HG03280 (cell line): ENCODE results near the gene LIPT1.
"Not testable (repeated sequence)": the region's sequence is repeated elsewhere in the genome, so short reads cannot be mapped to it uniquely, and the experiment has no call there.

Source experiments
- ATAC-seq: cut with Tn5 transposase; IDR thresholded peaks from one replicate; pipeline ENCODE4 v1.9.1; 2021; ENCODE audit warnings: mild to moderate bottlenecking, moderate library complexity; ENCODE audit not compliant: unreplicated experiment

The LIPT1 gene

DNA sequence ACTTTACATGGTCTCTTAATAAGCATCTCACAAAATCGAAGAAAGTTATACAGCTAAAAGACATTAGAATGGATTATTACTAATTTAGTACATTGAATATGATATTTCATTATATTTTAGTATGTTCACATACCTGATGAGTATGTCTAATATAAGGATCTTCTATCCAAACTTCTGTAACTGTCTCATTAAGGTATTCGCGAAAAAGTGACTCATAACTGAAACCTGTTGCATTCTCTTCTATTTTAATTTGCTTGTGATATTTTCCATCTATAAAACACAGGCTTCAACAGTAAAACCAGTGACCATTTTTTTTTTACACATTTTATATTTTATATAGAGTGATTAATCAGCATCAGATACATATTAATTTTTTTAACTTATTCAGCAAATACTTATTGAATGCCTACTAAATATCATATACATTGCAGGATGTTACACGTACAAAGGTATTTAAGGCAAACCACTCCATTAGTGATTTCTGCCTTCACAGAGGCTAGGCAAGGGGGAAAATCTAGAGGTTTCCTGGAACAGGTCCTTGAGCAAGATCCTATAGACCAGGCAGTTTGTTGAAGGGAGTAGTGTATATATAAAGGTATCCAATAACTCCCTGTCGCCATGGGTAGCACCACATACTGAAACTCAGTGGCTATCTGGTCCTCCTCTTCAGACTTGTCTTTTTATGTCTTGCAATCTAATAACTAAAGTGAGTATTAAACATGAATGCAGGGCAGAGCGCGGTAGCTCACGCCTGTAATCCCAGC lies 16.8 kb downstream of the LIPT1 start:
- no peak for ATAC-seq

DNA sequence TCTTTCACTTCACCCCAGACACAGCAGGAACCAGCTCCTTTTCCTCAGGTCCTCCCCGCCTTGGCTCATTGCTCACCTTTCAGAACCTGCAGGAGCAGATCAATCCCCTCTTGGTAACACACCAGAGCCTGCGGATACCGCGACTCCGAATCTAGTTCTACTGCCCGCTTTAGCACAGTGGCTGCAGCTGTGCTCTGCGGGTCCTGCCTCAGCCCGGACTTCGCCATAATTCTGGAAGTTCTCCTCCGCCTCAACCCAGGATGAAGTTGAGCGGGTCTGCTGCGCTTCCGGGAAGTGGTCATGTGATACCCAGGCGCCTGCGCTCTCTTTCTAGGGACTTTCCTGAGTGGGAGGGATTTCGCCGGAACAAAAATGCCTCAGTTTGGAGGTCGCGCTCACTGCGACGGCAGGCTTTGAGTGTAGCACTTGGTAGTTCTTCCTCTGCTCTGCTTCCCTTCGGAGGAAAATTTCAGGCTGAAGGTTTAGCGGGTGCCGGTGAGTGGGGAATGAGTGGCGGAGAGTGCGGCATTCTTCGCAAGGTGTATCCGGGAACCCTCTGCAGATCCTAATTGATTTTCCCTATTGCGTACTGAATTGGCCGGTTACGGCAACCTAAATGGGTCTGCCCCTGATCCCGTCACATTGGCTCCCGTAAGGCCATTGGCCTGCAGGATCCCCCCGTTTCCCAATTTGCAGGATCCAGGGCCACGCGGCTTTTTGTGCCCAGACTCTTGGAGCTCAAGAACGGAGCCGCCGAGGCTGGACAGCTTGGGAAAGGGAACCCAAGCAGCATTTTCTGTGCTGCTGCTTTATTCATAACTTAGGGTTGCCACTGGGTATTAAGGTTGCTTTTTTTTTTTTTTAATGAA lies 26.2 kb downstream of the LIPT1 start, which contains the start of the genes MITD1 and MRPL30:
MITD1 (minus strand) TSS at position 304 of the 869 bp plus-strand sequence; CDS start at position 227, 77 bp downstream.
MRPL30 (plus strand) TSS at position 430 of the 869 bp plus-strand sequence. CDS start 5,020 bp downstream, outside the sequence.
- ATAC-seq: peak; percentile 95

DNA sequence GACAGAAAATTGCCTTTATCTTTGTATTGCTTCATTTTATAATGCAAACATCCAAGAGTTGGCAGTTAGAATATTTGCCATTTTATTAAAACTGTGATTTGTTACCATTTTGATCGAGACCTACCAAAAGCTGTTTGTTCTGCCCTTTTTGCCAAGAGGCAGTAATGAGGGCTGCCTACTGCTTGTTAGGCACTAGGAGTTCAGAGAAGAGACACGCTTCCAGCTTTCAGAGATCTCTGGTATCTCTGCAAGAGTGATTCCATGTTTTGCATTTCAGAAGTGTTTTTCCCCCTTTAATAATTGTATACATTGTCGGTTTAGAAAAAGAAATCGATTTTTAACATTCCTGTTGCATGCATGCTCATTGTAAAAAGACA lies 26.8 kb downstream of the LIPT1 start:
- no peak for ATAC-seq

DNA sequence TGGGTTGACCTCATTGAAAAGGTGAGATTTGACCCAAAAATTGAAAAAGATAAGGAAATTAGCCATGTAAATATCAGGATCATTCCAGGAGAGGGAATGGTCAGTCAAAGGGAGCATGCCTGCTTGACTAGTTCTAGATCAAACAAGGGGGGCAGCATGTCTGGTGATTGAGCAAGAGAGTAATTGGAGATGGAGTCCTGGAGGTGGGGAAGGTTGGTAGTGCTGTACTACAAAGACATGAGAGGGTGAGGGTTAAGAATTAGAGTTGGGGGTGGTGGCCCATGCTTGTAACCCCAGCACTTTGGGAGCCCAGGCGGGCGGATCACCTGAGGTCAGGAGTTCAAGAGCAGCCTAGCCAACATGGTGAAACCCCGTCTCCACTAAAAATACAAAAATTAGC lies 28.3 kb downstream of the LIPT1 start:
- ATAC-seq: no peak

DNA sequence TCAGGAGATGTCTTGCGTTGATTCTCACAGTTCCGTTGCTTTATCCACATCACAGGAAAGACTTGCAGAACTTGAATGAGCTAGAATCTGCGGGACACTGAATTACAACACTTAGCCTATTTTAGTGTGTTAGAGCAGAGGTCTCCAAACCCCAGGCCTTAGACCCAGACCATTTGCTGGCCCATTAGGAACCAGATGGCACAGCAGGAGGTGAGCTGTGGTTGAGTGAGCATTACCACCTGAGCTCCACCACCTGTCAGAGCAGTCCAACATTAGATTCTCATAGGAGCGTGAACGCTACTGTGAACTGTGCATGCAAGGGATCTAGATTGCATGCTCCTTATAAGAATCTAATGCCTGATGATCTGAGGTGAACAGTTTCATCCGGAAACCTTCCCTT lies 30.0 kb downstream of the LIPT1 start:
- no peak for ATAC-seq

DNA sequence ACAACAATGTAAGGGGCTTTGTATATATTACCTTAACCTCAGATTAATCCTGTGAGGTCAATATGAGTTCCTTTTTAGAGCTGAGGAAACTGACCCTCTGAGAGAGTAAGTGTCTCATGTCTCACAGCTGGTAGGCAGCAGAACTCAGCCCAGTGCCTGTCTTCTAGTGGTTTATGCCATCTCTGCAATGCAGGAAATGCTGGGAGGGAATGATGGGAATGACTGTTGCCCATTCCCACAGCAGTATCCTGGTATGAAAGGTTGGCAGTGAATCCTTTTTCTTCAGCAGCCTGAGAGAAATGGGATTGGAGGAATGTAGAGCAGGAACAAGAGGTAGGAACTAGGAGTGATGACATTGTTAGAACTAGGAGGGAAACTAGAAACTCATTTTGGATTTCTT lies 32.2 kb downstream of the LIPT1 start:
- no peak for ATAC-seq

DNA sequence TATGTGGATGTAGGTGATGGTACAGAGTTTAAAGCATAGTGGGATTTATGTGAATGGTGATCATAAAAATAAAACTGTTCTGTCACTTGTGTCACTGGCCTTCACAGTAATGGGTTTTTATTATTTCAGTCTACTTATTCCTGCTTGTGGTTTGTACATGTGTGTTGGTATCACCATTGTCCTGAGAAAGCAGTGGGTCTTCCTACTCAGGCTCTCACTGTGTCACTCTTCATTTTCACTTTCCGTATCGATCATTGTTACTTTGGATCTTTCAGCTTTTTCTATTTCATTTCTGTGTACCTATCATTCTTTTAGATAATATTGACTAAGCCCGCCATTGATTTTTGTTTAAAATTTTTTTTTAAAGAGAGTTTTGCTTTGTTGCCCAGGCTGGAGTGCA lies 33.6 kb downstream of the LIPT1 start:
- ATAC-seq: no peak

DNA sequence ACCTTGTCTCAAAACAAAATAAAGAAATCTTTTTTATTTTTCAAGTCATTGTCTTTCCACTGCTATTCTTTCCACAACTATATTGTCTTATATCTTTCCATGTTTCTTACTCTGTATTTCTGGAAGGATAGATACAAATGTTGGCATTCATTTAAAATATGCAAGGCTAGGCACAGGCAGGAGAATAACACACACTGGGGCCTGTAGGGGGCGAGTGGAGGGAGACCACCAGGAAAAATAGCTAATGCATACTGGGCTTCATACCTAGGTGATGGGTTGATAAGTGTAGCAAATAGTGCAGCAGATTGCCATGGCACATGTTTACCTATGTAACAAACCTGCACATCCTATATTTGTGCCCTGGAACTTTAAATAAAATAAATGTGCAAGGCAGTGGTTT lies 35.8 kb downstream of the LIPT1 start:
- no peak for ATAC-seq

DNA sequence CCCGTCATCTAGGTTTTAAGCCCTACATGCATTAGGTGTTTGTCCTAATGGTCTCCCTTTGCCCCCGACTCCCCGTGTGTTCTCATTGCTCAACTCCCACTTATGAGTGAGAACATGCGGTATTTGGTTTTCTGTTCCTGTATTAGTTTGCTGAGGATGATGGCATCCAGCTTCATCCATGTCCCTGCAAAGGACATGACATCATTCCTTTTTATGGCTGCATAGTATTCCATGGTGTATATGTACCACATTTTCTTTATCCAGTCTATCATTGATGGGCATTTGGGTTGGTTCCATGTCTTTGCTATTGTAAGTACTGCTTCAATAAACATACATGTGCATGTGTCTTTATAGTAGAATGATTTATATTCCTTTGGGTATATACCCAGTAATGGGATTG lies 37.6 kb downstream of the LIPT1 start:
- ATAC-seq: not testable (repeated sequence)

DNA sequence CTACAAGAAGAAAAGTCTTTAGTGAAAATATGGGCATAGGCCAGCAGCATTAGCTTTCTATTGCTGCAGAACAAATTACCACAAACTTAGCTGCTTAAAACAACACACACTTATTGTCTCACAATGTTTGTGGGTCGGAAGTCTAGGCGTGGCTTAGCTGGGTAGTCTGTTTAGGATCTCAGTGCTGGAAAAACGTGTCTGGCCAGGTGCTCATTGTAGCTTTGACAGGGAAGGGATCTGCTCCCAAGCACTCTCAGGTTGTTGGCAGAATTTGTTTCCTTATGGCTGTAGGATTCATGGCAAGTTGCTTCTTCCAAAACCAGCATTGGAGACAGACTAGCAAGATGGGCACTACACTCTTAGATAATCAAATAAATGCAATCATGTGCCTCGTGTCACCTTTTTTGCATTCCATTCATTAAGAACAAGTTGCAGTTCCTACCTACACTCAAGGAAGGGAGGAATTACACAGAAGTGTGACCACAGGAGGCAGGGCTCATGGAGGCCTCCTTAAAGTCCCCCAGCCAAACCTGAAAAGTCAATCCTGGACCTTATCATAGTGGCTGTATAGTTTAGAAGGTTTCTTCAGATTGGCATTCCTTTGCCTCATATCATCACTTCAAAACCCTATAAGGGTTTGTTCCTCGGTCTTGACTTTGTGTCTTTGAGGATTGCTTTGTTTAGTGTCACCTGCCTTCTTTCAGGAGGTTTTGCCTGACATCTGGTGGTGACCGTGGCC lies 43.5 kb downstream of the LIPT1 start:
- ATAC-seq: no peak

DNA sequence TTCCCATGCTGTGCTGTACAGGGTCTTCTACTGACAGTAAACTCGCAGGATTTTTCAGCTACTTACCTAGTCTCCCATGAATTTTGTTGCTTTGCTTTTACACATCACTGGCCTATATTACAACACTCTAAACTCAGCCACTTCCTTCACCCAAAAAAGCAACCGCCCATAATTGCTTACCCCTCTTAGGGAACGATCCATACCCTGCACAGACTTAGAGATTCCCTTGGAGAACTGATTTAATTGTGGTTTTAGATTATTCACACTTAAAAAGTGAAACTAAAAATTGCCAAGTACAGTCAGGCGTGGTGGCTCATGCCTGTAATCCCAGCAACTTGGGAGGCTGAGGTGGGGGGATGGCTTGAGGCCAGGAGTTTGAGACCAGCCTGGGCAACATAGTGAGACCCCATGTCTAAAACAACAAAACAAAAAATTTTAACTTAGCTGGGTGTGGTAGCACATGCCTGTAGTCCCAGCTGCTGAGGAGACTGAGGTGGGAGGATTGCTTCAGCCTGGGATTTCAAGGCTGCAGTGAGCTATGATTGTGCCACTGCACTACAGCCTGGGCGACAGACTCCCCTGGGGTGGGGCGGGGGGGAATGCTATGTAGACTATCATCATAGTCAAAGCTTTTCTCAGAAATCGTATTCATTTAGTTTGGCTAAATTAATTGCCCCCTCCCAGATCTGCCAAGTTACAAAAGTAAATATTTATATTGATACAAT lies 45.5 kb downstream of the LIPT1 start:
- no peak for ATAC-seq

DNA sequence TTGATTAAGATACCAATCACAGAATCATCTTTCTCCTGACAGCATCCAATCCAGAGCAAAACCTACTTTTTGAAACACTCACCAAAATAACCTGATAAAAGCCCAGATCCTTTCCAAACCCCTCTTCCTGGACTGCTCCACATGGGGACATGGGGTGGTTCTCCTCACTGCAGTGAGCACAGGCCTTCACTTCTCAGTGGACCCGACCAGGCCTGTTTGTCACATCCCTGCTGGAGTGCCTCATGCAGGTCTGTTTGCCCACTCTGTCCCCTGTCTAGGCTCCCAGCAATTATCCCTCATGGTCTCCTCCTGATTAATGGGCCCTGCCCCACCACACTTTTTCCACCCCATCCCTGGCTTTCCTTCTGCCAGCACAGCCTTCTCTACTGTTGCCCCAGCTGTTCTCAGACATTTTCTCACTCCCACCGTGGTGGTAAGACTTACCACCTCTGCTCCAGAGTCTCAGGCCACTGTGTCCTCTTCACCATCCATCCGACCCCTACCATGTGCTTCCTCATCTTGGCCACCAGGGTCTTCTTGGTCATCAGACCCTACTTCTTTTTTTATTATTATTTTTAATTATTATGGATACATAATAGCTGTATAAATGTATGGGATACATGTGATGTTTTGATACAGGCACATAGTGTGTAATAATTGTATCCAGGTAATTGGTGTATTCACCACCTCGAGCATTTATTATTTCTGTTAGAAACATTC lies 47.4 kb downstream of the LIPT1 start:
- ATAC-seq: no peak

DNA sequence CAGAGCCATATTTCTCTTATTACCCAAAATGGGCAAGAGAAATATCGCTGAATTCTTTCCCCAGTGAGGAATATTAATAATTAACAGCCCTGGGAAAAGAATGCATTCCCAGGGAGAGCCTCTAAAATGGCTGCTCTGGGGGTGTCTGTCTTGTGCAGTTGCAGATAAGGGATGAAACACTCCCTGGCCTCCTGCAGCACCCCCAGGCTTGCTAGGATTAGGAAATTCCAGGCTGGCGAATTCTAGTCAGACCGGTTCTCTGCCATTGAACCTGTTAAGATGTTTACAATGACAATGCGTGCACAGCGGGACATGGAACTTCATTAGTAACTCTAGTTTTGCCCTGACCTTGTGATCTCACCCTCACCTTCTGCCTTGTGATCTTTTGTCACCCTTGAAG lies 50.7 kb downstream of the LIPT1 start:
- no peak for ATAC-seq
